Hematopoietic multipotent progenitor cell (in vitro differentiated cells): ENCODE measurements around the gene UBE2D4. TPM values are rescaled to one million over a fixed set of nuclear protein-coding genes. Genes with fewer than 3 reads are reported as not detected.

Experiments used
- DNase-seq, 3 donors: peaks; one replicate each; pipeline ENCODE4 v3.0.0-alpha.2; 2011 to 2015; ENCODE audit warnings: low read depth in 2 of 3, low spot score in 2 of 3
- total RNA-seq: library from RNA; depleted of rRNA; stranded (reverse); fragments of >200 nt; gene quantifications from one replicate; pipeline ENCODE4 v1.2.3, GENCODE V29; 2012

Gene UBE2D4
- total RNA-seq, 1 donor = 12.9 TPM

- DNase-seq = peak; percentile 37 to 57 (median 51)
These were observed 19.8 kb upstream of the UBE2D4 start, which contains the start of gene URGCP for GRCh38 chr7:43906331-43907010. URGCP (minus strand) TSS chr7:43906596; CDS start chr7:43906575, 21 bp downstream.

- DNase-seq = no peak
These were observed 11.4 kb upstream of the UBE2D4 start for GRCh38 chr7:43914795-43915194.

- DNase-seq = no peak
These were observed 10.3 kb upstream of the UBE2D4 start for GRCh38 chr7:43915907-43916306.

GRCh38 chr7:43921423-43921822 lies 4.8 kb upstream of the UBE2D4 start:
- no peak for DNase-seq

GRCh38 chr7:43922726-43923125 lies 3.5 kb upstream of the UBE2D4 start:
- no peak for DNase-seq

GRCh38 chr7:43926798-43927123 lies 525 bp downstream of the UBE2D4 start:
- no peak for DNase-seq

GRCh38 chr7:43927810-43928209 lies 1.6 kb downstream of the UBE2D4 start:
- DNase-seq = no peak

- DNase-seq = no peak
These were observed 3.6 kb downstream of the UBE2D4 start for GRCh38 chr7:43929529-43930457.

GRCh38 chr7:43931346-43931745 lies 5.1 kb downstream of the UBE2D4 start:
- peak in 2 of 3 donors; percentile 5 to 34 for DNase-seq

- no peak for DNase-seq
These were observed 7.8 kb downstream of the UBE2D4 start for GRCh38 chr7:43933902-43934560.

GRCh38 chr7:43937444-43937843 lies 11.2 kb downstream of the UBE2D4 start:
- DNase-seq = no peak

- DNase-seq = no peak
These were observed 12.8 kb downstream of the UBE2D4 start for GRCh38 chr7:43938892-43939482.

- DNase-seq = no peak
These were observed 16.0 kb downstream of the UBE2D4 start for GRCh38 chr7:43942250-43942649.

GRCh38 chr7:43942997-43943396 lies 16.8 kb downstream of the UBE2D4 start:
- DNase-seq = no peak

- DNase-seq = no peak
These were observed 17.4 kb downstream of the UBE2D4 start for GRCh38 chr7:43943417-43944187.

- no peak for DNase-seq
These were observed 18.1 kb downstream of the UBE2D4 start for GRCh38 chr7:43944286-43944685.

GRCh38 chr7:43952028-43952427 lies 25.8 kb downstream of the UBE2D4 start:
- no peak for DNase-seq

GRCh38 chr7:43953071-43953470 lies 26.8 kb downstream of the UBE2D4 start:
- no peak for DNase-seq

GRCh38 chr7:43954524-43955228 lies 28.4 kb downstream of the UBE2D4 start:
- DNase-seq = peak in 2 of 3 donors; percentile 36 to 60

GRCh38 chr7:43956027-43956426 lies 29.8 kb downstream of the UBE2D4 start:
- no peak for DNase-seq
